GM21717 (cell line): ENCODE results near the gene RAMP2.
"Not testable (repeated sequence)": the region's sequence is repeated elsewhere in the genome, so short reads cannot be mapped to it uniquely, and the experiment has no call there.

Experiments
- ATAC-seq: cut with Tn5 transposase; IDR thresholded peaks from one replicate; pipeline ENCODE4 v1.9.1; 2021; ENCODE audit warnings: mild to moderate bottlenecking, moderate library complexity; ENCODE audit not compliant: unreplicated experiment

Gene RAMP2, protein sequence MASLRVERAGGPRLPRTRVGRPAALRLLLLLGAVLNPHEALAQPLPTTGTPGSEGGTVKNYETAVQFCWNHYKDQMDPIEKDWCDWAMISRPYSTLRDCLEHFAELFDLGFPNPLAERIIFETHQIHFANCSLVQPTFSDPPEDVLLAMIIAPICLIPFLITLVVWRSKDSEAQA

DNA sequence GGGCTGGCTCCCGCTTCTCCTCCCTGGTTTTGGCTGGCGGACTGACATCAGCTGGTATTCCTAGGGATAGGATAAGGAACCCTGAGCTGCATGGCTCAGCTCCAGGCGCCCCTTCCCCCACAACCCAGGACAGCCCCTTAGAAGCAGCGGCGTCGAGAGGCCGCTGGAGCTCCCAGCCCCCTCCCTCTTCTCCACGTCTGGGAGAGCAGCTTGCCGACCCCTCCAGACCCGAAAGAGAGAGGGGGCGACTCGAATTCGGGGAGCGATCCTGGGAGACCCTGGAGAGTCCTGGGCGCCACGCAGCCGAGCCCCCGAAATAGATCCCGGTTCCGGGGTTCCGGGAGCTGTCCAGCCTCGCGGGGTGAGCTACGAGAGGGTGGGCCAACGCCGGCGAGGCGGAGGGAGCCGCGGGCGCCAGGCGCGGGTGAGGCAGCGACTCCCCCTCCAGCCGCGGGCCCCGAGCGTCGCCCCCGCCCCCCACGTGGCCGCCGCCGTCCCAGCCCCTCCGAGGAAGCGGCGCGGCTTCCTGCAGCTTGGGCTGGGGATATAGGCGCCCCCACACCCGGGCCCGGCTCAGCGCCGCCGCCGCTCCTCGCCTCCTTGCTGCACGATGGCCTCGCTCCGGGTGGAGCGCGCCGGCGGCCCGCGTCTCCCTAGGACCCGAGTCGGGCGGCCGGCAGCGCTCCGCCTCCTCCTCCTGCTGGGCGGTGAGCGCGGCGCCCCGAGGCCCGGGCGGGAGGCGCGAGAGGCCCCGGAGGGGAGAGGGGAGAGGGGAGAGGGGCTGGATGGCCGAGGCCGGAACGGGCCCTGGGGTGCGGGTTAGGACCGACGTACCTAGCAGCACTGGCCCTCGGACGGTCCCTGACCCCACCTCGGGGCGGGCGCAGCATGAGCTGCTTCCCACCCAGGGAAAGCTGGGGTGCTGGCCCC lies at the start of gene RAMP2:
TSS of gene RAMP2 (plus strand) at position 576 of the 930 bp plus-strand sequence. CDS start at position 611, 35 bp downstream.
- no peak for ATAC-seq

DNA sequence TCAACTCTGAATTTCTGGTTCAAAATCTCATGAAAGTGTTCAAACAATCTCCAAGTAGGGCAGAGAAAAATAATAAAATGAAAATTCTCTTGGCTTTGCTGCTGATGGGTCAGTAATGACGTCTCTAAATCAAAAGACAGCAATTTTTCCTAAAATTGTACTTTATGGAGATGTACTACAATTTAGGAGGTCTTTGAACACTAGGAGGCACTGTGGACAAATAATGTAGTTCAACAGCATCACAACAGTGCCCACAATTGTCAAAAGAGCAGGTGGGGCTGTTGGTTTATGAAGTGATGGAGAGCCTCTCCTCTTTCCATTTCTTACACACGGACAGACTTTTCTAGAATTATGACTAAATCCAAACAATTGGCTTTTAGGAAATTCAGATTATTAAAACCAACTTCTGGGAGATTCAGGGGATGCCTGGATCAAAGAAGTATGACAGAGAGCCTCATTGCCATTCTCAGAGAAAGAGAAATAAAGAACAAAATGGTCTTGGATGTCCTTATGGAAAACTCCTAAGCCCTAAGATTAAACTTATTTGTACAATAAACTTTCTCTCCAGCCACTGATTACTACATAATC lies 39.9 kb upstream of the RAMP2 start:
- no peak for ATAC-seq

DNA sequence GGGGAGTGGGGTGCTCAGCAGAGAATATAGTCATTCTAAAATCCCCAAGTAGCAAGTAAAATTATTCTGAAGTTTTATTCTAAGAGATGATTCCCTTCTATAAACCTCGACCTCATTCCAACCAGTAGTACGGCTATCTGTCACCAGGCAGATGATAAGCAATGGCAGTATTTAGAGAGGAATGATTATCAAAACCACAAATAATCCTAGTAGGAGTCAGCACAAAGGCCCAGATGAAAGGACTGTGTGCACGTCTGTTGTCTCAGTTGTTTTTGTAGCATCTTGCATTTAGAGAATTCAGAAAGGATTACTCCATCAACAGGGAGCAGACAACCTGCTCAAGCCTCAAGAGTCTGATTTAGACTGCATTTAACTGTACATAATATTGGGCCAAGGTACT lies 37.4 kb upstream of the RAMP2 start:
- no peak for ATAC-seq

DNA sequence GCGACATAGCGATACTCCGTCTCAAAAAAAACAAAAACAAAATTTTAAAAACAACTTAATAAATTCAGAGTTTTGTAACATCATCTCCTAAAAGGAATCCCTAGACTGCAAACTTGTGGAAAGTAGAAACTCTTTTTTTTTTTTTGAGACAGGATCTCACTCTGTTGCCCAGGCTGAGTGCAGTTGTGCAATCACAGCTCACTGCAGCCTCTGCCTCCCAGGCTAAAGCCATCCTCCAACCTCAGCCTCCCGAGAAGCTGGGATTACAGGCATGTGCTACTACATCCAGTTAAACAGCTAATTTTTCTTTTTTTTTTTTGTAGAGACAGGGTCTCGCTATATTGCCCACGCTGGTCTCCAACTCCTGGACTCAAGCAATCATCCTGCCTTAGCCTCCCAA lies 35.9 kb upstream of the RAMP2 start:
- ATAC-seq: no peak

DNA sequence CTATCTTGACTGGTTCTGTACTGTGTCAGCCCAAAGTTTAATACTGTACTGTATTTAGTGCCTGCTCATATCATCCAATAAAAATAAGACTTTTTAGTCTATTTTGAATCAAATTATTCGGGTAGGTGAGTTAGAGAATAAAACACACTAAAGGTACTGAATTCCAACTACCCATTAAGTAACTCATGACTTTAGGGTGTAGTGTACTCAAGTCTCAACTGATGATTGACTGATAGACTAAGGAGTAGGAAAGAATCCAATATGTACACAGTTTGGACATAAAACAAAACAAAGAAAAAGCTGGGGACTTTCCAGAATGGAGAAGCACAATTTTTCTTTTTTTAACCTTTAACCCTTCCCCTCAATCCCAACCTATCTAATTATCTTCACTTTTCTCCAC lies 20.3 kb upstream of the RAMP2 start:
- ATAC-seq: no peak

DNA sequence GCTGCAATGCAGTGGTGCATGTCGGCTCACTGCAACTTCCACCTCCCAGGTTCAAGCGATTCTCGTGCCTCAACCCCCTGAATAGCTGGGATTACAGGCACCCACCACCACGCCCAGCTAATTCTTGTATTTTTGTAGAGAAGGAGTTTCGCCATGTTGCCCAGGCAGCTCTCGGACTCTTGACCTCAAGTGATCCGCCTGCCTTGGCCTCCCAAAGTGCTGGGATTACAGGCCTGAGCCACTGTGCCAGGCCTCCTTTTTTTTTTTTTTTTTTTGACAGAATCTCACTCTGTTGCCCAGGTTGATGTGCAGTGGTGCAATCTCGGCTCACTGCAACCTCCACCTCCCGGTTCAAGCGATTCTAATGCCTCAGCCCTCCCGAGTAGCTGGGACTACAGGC lies 18.1 kb upstream of the RAMP2 start:
- ATAC-seq: not testable (repeated sequence)

DNA sequence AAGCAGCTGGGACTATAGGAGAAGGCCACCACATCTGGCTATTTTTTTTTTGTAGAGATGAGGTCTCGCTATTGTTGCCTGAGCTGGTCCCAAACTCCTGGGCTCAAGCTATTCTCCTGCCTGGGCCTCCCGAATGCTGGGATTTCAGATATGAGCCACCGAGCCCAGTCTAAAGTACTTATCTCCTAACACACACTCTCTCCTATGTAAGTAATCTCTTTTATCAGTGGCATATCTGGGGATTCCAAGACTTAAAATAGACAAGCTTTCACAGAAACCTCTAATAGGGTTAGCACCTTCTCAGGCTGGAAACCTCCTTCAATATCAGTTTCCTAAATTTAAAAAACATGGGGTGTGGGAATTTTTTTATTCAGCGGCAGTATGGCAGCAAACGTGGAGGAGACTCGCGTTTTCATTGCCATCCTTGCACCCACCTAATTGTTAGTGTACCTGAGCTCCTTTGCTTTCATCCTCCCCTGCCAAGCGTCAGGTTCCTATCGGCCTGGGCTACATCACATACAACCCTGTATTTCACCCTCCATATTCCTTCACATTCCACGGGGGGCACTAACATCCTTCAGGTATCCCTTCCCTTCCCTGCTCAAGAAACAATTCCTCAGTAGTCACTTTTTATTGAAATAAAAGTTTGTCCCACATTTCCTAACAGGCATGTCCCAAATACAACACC lies 17.3 kb upstream of the RAMP2 start:
- no peak for ATAC-seq

DNA sequence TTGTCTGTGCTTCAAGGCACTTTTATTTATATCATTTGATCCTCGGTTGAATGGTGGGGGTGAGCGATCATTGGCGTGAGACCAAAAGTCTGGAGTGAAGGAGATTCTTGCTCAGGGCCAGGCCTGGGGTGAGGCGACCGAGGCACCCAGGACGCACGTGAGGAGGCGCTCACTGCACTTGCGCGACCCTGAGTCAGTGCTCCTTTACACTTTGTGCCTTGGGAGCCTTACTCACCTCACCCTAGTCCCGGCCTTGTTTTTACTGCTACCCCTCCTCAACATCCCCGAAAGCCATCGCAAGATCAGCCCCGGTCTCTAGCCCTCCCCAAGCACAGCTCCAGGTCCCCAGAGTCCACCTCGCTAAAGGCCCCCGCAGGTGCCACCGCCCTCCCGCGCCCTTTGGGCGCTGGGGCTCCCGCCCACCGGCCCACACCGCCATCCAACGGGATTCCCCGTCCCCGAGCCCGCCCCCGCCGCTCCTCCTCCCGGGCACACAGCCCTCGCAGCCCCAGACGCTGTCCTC lies 16.7 kb upstream of the RAMP2 start:
- ATAC-seq: peak; percentile 32

DNA sequence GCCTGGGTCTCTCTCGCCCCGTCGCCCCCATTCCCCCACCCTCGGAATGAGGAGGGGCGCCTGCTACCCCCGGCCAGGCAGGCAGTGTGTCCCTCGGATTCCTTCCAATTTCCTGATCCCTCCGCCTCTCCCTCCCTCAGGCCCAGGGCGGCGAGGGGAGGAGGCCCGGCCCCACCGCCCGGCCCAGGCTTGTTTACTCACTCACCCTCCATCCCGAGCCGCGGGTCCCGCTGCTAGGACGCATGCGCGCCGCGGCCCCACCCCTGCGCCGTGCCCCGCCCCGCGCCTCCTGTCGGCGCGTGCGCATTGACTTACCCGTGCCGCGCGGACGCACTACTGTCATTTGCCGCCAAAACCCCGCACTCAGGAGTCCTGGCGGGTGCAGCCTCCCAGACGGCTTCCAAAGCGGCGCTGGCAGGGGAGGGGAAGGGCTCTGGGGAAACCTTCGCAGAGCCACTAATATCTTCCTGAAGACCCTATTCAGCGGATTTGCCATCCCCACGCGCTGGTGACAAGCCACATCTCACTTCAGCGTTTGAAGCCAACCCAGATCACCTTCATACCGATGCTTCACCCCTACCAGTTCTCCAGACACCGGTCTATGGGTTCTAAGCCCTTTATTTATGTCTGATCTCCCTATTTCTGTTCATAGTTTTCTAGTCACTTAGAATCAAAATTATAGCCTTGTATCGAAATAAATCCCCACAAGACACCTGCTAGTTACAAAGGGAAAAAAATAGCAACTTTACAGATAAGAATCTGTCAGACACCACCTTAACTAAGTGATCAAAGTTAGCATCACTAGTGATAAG lies 16.0 kb upstream of the RAMP2 start, which contains the start of gene EZH1:
TSS of gene EZH1 (minus strand) at position 235 of the 812 bp plus-strand sequence. CDS start 16,099 bp downstream, outside the sequence.
- ATAC-seq: peak; percentile 57

DNA sequence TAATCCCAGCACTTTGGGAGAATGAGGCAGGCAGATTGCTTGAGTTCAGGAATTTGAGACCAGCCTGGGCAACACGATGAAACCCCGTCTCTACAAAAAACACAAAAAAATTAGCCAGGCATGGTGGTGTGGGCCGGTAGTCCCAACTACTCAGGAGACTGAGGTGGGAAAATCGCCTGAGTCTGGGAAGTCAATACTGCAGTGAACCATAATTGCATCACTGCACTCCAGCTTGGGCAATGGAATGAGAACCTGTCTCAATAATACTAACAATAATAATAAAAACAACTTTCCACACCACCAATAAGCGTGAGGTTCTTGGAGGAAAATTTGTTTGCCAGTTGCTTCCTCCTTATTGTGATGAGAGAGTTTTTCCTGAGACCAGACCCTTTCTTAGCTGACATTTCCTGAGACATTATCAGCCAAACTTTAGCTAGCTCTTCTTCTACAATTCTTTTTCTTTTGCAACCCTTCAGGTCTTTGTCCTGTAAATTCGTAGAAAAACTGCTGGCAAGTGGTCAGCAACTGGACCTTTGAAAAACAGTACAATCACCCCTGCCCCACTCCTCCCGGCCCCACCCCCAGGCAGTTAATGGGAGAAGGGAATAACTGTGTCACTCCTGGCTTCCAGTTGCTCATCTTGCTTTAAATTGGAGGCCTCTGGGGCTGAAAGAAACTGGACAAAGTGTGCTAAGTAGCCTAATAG lies 12.7 kb upstream of the RAMP2 start:
- no peak for ATAC-seq

DNA sequence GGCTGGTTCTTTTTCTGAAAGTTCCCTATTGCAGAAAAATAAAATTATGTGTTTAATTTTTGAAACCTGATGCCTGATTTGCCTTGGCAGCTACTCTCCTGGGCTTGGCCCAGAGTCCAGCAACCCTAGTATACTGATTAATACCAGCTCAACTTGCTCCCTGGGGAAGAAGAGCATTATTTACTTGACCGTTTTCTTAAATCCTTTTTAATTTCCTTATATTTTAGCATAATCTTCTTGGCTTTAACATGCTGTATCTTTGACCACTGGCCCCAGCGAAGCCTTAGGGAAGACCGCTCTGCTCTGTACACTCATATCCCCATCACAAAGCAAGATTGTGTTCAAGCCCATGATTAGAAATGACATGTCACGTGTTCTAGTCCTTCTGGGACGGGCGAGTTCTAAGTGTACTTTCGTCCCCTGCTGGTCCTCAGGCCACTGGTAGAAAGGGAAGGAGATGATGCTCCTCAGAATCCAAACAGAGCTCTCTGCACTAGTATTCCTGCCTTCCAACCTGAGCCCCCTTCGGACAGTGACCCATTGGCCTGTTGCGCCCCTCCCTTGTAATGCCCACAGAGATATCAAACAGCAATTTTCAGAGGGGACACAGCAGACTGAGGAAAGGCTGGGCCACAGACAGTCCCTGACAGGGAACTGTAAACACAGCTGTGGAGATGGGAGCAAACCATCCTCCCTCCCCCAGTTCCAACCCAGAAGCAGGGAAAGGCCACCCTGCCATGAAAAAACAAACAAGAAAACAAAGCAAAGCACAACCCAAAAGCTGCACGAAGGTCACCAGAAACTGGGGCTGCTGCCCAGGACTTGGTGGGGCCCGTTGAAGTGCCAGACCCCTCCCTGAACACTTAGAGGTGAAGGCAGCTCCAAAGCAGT lies 11.9 kb upstream of the RAMP2 start:
- no peak for ATAC-seq

DNA sequence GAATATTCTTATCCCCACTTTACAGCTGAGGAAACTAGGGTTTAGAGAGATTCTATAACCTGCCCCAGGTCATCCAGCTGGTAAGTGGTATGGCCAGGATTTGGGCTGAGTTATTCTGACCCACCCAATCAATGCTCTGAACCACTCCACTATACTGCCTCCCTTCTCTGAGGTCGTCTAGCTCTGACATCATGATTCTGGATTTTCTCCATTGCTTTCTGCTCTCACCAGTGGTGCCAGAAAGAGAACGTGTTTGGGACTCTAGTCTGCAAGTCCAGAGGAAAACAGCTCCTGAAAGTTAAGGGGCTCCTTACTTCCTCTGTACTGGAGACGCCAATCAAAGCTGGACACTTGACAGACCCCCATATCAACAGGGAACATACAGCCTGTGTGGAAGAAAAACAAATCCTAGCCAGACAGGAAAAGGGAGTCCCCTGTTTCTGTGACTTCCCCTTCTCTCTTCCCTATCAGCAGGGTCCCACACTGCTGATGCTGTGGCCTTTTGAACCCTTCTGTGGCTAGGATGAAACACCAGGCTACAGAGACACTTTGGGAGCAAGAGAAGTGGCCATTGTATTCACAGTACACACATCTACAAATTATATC lies 10.2 kb upstream of the RAMP2 start:
- ATAC-seq: no peak

DNA sequence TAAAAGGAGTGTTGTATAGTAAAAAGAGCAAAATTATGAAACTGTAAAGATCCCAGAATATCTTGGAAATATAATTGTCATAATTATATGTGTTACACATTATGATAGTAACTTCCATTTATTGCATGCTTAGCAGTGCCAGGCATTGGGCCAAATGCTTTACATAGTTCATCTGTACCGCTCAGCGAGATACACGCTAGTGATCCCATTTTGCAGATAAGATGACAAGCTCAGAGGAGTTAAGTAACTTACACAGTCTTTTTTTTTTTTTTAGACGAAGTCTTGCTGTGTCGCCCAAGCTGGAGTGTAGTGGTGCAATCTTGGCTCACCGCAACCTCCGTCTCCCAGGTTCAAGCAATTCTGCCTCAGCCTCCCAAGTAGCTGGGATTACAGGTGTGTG lies 9.4 kb upstream of the RAMP2 start:
- ATAC-seq: no peak

DNA sequence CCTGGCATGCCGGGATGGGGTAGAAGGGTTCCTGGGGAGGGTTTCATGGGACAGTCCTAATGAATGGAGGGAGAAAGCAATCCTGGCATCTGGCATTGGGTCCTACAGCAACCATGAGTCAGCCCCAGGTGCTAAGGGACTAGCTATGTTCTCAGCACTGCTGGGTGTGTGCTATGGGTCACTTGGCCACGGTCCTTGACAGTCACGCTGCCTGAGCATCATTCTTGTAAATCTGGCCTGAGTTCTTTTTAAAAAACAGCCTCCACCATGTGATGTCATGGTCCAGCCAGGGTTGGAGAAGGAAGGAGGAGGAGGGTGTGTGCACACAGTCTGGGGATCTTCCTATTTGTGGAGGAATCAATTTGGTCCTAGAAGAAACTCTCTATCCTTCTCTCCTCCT lies 6.2 kb upstream of the RAMP2 start:
- no peak for ATAC-seq

DNA sequence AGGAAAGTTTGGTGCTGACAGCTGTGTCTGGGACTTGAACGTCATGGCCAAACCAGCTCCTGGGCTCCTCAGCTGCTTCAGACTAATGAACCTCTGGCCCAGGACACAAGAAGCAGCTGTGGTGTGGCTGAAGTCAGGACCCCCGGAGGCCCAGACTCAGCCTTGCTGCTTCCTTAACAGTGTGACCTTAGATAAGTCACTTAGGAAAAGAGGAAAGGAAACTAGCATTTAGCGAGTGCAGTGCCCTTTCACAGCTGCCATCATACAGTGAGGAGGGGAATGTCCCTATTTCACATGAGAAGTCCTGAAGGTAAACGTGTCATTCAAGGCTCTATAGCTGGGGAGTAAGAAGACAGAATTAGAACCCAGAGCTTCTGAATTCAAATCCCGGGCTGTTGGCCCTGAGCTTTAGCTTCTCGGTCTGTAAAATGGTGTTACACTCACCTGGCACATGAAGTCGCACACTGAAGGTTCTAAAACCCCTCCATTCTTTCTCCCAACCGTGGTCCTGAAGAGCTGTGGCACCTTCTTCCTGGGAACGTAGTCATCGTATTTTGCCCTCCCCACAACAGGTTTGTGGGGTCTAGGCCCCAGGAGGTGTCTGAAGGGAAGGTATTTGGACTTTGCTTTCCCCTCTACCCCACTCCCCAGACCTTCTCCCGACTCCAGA lies 910 bp upstream of the RAMP2 start:
- no peak for ATAC-seq

DNA sequence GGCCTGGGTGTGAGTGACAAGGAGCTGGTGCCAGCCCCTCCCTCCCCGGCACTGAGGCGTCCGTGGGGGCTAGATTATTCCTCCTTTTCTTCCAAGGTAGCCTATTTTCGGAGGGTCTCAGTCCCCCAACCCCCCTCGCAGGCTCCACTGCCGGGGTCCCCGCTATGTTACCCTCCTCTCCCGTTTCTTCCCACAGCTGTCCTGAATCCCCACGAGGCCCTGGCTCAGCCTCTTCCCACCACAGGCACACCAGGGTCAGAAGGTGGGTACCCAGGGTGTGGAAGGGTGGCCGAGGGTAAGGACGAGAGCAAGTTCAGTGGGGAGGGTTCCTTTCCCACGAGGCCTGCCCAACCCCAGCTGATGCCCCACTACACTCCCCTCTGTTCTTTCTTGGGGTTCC lies 611 bp downstream of the RAMP2 start:
- ATAC-seq: no peak

DNA sequence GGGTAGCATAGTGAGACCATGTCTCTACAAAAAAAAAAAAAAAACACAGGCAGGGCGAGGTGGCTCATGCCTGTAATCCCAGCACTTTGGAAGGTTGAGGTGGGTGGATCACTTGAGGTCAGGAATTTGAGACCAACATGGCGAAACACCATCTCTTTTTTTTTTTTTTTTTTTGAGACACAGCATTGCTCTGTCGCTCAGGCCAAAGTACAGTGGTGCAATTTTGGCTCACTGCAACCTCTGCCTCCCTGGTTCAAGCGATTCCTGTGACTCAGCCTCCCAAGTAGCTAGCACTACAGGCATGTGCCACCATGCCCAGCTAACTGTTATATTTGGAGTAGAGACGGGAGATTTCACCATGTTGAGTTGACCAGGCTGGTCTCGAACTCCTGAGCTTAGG lies 5.1 kb downstream of the RAMP2 start:
- ATAC-seq: no peak

DNA sequence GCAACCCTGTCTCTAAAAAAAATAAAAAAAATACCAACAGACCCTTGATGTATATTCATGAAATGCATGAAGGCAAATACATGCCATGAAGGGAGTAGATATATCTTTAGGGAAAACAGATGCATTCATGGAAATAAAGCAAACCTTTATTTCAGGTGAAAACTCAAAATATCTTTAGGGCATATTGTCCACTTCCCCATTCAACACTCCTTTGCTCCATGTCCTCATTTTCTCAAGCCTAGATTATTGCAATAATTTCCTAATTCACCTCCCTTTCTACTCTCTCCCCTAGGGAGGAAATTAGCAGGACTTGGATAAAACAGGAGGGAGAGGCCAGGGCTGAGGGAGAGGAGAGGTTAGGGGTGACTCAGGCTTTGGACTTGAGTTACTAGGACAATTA lies 6.5 kb downstream of the RAMP2 start:
- ATAC-seq: no peak
